Renal cortical epithelial cell (primary cell): ENCODE results near the gene EML3. TPM values are rescaled to one million over a fixed set of nuclear protein-coding genes. Genes with fewer than 3 reads are reported as not detected.
"Not testable (repeated sequence)": the region's sequence is repeated elsewhere in the genome, so short reads cannot be mapped to it uniquely, and the experiment has no call there.

Source experiments
- DNase-seq: peaks from one replicate; pipeline ENCODE4 v3.0.0-alpha.2; 2011; ENCODE audit warnings: low read depth
- total RNA-seq: library from RNA; depleted of rRNA; stranded (reverse); fragments of >200 nt; gene quantifications from 2 replicates; pipeline ENCODE4 v1.2.3, GENCODE V29; 2014

EML3 gene
- total RNA-seq, 1 donor from 2014 or later: 29.7 TPM

DNA sequence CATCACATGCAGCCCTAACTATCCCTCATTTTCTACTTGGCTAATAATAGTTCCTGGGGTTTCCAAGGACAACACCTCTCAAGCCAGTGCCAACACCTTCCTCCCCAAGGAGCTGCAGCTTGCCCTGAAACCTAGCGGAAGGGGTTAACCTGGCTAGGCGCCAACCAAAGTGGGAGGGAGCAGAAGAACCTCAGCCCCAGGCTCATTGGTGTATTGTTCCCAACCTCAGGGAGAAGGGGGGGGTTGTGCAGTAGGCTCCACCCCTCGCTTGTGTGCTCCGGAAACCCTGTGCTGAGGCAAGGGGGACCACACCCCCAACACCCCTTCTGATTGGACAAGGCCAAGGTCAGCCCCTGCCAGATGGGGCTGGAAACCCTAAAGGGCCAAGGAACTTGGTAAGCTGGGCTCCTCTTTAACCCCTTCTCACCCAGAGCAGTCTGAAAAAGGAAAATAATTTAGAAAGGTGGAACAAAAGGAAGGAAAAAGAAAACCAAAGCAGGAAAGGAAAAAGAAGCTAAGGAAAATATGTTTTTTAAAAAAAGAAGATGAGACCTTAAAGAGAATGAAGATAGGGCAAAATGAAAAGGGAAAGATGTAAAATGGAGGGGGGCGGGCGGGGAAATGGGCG lies 13.4 kb downstream of the EML3 start:
- DNase-seq: peak; percentile 97

GRCh38 chr11:62595124-62595523 lies 17.5 kb downstream of the EML3 start:
- no peak for DNase-seq

DNA sequence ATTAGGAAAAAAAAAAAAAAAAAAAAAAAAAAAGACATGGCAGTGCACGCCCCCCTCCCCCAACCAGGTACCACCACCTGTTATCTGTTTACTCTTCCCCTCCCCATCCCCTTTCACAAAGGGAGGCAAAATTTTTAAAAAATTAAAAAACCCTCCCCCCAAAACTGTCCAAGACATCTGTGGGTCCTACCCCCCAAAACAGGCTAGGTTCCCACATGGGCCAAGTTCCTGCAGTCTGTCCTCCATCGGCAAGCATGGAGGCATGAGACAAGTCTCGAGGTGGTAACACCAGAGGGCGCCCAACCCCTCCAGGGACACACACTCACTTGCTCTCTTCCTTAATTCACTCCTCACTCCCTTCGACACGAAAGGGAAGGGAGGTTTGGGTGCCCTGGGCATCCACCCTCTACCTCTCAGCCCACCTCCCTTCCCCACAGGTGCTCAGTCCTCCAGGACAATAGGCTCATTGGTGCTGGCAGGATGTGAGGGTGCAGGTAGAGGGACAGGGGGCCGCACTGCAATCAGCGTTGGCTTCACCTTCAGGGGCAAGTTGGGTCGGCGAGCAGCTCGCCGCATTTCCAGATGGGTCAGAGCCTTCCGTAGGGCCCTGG lies 19.0 kb downstream of the EML3 start:
- DNase-seq: peak; percentile 53

GRCh38 chr11:62592989-62593421 lies 19.6 kb downstream of the EML3 start:
- no peak for DNase-seq

DNA sequence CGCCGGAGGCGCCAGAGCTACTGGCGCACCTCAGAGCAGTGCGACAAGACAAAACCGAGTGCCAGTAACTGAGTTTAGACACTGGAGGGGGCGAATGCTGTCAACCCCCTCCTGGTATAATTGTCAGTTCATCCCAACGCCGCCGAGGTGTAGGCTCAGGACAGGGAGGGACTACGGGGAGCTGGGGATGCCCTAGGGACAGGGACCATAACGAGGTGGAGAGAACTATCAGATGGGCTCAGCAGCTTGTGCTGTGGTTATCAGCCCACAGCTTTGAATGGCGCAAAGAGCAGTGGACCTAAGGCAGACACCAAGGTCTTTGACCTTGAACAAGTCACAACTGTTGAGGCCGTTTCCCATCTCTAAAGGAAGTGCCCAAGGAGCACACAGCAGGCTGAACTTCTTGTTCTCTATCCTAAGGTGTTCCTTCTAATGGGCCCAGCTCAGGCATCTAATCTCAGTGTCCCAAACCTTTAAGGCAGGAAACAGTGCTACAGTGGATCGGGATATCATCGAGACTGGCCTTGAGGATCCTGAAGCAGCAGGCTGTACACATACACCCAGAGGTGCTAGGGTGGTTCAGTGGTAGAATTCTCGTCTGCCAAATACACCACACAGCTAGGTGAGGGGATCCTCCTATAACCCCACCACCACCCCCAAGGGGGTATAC lies 20.3 kb downstream of the EML3 start:
- DNase-seq: no peak

DNA sequence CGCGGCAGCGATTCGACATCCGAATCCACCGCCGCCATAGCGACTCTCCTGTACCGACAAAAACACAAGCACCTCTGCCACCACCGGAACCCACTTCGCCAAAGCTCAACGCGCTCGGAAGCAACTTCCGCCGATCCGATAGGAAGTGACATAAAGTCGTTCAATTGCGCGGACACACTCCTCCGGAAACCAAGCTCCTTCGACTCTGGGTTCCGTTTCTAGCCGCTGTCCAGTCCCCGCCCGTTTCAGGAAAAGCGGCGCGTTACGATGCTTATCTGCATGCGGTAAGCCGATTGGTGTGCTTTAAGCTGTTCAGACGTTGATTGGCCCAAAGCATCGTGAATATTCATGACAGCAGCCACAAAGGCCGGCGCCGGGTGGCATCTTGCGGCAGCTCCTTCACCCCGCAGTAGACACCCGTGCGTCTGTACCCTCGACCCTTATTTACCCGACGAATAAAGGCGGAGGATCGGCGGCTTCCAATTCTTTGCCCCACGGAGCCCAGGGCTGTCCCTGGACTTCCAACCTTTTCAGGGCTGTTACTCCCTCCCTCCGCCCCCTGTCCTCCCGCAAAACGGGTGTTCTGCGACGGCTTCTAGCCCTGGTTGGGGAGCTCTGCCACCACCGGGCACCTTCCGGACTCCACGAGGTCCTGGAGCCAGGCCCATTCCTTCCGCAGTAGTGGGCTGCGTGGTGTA lies 21.0 kb downstream of the EML3 start, which contains the start of gene TUT1:
TSS of gene TUT1 (minus strand) at position 76 of the 698 bp plus-strand sequence. CDS start at position 38, 38 bp downstream.
- peak; percentile 99 for DNase-seq

DNA sequence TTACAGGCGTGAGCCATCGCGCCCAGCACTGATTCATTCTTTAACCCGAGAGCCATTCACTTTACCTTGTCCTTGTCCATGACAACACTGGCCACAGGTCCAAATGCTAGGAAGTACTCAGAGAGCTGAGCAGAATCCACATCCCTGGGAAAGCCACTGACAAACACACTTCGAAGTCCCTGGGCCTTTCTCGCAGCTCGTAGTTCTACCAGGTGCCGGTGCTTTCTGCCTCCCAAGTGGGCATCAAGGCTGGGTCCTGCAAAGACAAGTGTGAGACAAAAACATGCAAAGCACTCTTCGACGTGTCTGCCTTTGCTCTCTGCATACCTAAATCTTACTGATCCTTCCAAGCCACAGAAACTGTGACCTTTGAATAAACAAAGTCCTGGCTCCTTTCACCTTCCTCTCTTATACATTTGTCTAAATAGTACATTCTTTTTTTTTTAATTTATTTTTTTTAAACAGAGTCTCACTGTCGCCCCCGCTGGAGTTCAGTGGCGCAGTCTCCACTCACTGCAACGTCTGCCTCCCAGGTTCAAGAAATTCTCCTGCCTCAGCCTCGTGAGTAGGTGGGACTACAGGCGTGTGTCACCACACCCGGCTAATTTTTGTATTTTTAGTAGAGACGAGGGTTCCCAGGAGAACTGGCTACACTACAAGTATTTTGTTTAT lies 23.5 kb downstream of the EML3 start:
- no peak for DNase-seq

DNA sequence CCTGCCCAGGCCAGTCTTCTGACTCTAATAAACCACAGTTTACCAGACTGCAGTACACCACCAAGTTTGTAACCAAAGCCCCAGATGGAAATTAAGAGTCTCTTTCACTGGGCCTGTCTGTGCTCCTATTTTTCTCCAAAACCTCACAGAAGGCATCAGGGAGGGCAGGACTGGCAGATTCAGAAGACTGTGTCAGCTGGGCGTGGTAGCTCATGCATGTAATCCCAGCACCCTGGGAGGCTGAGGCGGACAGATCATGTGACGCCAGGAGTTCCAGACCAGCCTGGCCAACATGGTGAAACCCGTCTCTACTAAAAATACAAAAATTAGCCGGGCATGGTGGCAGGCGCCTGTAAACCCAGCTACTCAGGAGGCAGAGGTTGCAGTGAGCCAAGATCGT lies 27.2 kb downstream of the EML3 start:
- DNase-seq: not testable (repeated sequence)

DNA sequence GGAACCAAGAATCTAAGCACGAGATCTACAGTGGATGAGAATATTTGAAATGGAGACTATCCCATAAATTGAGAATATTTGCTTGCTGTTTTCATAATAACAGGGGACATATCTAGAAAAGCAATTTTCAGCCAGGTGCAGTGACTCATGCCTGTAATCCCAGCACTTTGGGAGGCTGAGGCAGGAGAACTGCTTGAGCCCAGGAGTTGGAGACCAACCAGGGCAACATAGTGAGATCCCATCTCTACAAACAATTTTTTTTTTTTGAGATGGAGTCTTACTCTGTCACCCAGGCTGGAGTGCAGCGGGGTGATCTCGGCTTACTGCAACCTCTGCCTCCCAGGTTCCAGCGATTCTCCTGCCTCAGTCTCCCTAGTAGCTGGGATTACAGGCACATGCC lies 30.8 kb downstream of the EML3 start:
- DNase-seq: not testable (repeated sequence)

GRCh38 chr11:62580959-62581715 lies 31.4 kb downstream of the EML3 start:
- no peak for DNase-seq

GRCh38 chr11:62579252-62579651 lies 33.3 kb downstream of the EML3 start:
- DNase-seq: peak; percentile 69

DNA sequence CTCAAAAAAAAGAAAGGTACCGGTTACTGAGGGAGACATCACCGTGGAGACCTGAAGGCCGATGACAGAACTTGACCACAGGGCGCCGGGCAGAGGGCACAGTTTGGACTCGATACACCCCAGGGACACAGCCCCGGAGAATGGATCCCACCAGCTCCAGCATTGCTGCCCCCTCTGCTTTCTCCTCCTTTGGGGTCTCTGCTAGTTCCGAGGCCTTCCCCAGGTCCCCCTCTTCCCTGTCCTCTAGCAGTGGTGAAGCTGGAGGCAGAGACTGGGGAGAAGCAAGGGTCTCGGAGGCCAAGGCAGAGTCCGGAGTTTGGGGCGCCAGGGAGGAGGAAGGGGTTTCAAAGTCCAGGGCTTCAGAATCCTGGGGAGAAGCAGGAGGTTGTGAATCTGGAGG lies 34.0 kb downstream of the EML3 start:
- no peak for DNase-seq

DNA sequence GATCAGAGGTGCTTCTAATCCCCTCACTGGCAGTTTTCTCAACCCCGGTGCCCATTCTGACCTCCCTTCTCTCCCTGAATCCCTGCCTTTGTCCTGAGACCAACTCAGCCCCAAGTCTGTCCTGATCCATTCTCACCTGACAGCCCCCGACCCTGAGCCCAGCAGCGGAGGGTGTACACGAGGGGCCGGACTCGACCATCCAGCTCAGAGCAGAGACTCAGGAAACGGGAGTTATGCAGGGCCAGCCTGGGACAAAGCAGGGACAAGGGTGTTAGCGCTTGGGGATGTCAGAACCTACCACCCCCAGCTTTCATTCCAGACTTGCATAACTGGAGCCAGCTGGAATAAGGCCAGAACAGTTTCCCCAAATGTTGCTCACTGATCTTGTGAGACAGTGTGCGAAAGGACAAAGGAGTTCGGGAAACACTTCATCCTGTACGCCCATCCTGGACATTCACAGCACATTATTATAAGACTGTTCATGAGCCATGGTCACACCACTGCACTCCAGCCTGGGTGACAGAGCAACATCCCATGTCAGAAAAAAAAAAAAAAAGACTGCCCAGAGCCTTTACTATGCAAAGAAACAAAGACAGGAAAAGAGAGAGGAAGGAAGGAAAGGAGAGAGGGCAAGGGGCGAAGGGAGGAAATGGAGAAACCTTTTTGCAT lies 35.4 kb downstream of the EML3 start:
- no peak for DNase-seq

GRCh38 chr11:62575837-62576236 lies 36.7 kb downstream of the EML3 start:
- no peak for DNase-seq

DNA sequence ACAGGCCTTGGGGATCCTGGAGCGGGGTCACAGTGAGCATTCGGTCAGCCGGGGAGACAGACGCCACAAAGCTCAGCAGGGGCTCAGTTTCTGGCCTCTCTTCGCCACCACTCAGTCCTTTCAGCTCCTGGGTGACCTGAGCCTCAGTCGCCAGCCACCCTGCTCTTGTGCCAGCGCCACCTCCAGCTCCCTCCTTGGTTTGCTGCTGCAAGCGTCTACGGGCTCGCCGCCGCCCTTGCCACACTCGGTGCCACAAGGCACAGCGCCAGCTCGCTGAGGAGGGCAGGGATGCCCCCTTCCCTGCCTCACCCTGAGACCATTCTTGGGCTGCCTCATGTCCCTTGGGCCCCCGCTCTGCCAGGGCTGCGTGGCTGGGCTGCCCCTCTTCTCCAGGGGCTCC lies 37.4 kb downstream of the EML3 start:
- no peak for DNase-seq

DNA sequence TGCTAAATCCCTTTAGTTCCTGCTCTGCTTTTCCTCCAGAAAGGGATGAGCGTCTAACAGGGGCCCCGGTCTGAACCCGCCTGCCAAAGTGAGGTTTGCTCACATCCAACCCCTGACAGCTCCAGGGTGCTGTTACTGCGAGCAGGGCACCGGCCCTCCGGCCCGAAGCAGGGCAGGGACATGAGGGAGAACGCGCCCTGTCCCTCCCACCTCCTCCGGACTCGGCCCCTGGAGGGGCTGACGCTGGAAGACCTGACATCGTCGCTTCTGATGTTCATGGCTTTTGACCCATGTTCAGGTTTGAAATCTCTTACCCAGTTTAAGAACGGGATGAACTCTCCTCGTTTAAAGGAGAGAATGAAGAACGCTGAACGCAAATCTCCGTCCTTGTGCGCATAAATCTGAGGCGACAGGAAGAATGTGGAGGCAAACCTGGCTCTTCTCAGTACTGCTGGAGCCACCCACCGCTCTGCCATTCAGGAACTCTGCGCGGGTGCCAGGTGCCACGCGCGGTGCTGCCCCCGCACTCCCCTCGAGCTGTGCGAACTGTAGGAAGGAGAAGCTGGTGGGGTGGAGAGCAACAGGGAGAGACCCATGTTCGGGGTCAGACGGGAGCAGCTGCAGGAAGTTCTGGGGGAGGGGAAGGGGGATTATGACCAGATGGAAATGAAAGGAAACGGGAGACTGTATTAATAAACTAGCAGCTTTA lies 38.1 kb downstream of the EML3 start:
- no peak for DNase-seq

DNA sequence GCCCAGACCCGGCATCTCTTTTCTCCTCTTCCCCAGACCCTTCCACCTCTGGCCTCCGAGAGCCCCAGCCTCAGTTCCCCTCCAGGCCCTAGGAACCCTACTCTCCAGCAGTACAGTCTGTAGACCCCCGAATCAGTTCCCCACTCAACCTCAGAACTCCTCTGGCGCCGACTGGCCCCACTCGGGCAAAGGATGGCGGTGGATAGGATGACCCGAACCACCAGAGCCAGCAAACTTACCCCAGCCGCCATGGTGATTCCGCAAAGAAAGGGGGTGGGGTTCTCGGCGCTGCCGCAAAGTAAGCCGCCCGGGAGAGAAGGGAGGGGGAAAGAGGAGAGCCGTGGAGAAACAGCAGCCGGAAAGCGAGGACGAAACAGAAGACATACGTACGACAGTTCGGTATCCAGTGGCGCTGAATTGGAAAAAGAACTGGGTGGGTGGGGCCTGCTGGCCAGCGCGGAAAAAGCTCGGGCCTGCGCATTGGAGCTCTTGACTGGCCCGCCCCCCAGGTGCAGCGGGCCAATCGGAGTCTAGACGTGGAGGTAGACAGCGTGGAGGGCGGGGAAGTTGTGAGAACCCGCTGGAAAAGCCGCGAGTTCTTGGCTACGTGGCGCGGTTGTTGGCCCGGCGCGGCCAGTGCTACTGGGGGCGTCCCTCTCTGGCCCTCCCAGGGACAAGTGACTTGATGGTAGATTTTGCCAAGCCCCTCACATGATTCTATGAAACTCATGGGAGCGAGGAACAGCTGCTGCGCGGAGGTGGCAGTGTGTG lies 38.8 kb downstream of the EML3 start, which contains the start of gene EEF1G:
TSS of gene EEF1G (minus strand) at position 300 of the 771 bp plus-strand sequence. CDS start at position 251, 49 bp downstream.
- peak; percentile 100 for DNase-seq

- DNase-seq: no peak
These were observed 39.5 kb downstream of the EML3 start for GRCh38 chr11:62573006-62573591.

GRCh38 chr11:62572431-62572830 lies 40.1 kb downstream of the EML3 start:
- DNase-seq: no peak
